ENCODE data around the gene RALY. TPM values are rescaled to one million over a fixed set of nuclear protein-coding genes. Genes with fewer than 3 reads are reported as not detected.
A peak's percentile ranks its signal among the peaks of the same experiment; 100 is the strongest.

RALY gene
- total and polyA plus RNA-seq, 9 donors: 56.5 to 166 (median 147) TPM

DNA sequence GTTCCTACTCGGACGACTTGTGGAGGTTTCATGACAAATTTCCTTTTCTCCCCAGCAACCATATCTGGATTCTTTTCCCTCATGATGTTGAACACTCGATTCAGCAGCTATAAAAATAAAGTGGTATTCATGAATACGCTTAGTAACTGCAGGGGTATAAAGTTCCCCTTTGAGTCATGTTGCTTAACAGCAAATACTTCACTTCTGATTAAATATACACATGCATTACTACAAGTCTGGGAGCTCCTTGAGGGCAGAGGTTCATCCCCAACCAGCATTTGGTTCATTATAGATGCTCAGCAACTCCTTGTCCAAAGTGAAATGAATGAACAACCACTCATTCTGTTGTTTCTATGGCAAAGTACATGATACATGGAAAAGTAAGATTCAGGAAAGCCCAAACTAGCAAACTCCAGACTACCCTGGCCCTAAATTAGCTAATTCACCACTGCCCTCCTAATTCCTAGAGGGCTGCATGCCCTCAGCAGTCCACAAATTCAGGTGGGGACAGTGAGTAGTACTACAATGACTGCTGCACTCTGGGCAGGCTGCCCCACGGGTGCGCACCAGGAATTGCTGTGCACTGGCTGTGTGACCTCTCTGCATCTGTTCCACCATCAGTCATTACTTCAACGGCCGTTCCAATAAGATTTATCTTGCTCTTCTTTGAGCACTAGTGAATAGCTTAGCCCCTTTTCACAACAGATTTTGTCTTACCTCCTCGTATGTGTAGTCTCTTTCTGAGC is 103.2 kb downstream of the RALY start:
- no peaks in the 10 kb centered on the region for H3K9me3 ChIP-seq (replicated peaks; ENCODE audit: control insufficient read depth, low read depth, low read length)
- H3K4me1 ChIP-seq (ENCODE audit: control insufficient read depth, insufficient read depth, low read length): no peaks in the 10 kb centered on the region
- DNase-seq: no peak
- WGBS (ENCODE audit: insufficient coverage): 93% methylated on average over 4 of the region's 9 CpGs
- peaks cover 70% of the 10 kb centered on the region for H3K36me3 ChIP-seq (ENCODE audit: control insufficient read depth, insufficient read depth, low read length)
- H3K27ac ChIP-seq (ENCODE audit: low read length): no peak overlapping the region
- H3K27me3 ChIP-seq (ENCODE audit: control insufficient read depth, insufficient read depth, low read length): no peaks in the 10 kb centered on the region
- H3K4me3 ChIP-seq (ENCODE audit: low read length): no peak overlapping the region

DNA sequence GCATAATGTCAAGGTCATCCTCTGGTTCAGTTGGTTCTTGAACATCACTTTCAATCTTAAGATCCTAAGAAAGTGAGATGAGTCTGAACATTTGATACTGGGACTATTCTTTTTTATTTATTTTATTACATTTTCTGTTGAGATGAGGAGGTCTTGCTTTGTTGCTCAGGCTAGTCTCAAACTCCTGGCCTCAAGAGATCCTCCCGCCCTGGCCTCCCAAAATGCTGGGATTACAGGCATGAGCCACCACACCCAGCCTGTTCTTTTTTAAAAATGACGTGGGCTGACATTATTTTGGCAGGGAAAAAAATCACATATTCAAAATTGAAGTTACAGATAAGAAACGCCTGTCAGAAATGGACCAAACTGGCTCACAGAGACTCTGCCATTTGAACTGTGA is 104.9 kb downstream of the RALY start:
- no peaks in the 10 kb centered on the region for H3K4me1 ChIP-seq (ENCODE audit: control insufficient read depth, insufficient read depth, low read length)
- no peak overlapping the region for H3K27ac ChIP-seq (ENCODE audit: low read length)
- peaks cover 72% of the 10 kb centered on the region for H3K36me3 ChIP-seq (ENCODE audit: control insufficient read depth, insufficient read depth, low read length)
- WGBS (ENCODE audit: insufficient coverage): 91% methylated on average over 1 of the region's 3 CpGs
- H3K27me3 ChIP-seq (ENCODE audit: control insufficient read depth, insufficient read depth, low read length): no peaks in the 10 kb centered on the region
- no peak for DNase-seq
- no peaks in the 10 kb centered on the region for H3K9me3 ChIP-seq (replicated peaks; ENCODE audit: control insufficient read depth, low read depth, low read length)
- no peak overlapping the region for H3K4me3 ChIP-seq (ENCODE audit: low read length)

DNA sequence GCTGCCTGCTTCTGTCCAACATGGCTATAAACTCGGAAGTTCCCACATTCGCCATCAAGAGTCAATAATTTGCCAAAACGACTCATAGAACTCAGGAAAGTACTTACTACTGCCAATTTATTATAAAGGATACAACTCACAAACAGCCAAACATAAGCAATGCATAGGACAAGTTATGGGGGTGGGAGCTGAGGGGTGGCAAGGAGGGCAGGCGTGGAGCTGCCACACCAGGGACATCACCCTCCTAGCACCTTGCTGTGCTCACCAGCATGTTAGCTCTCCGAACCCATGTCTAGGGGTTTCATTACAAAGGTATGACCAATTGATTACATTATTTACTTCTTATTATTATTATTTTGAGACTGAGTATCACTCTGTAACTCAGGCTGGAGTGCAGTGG is 106.0 kb downstream of the RALY start:
- Histone ChIP-seq H3K27me3 (ENCODE audit: control insufficient read depth, insufficient read depth, low read length) (no peaks in the 10 kb centered on the region), H3K9me3 (replicated peaks; ENCODE audit: control insufficient read depth, low read depth, low read length) (no peaks in the 10 kb centered on the region), H3K4me3 (ENCODE audit: low read length) (no peak overlapping the region), H3K36me3 (ENCODE audit: control insufficient read depth, insufficient read depth, low read length) (peaks cover 72% of the 10 kb centered on the region), H3K27ac (ENCODE audit: low read length) (no peak overlapping the region), H3K4me1 (ENCODE audit: control insufficient read depth, insufficient read depth, low read length) (no peaks in the 10 kb centered on the region)
- no peak for DNase-seq
- 83% methylated on average over 1 of the region's 5 CpGs for WGBS (ENCODE audit: insufficient coverage)

DNA sequence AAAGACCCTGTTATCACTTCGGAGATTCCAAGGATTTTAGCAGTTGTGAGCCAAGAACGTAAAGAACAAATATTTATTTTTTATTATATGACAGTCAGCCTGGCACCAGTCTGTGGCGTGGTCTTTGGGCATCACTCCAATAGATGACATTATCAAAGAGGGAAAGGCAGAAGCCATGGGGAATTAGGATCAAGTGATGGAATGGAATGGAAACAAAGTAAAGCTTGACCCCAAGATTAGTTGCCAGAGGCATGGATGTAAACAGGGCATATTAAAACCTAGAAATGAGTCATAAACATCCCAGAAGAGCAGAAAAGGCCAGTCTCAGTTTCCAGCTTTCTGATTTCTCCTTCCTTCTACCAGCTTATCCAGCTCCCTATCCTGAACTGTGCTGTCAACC is 106.9 kb downstream of the RALY start:
- WGBS (ENCODE audit: insufficient coverage): 60% methylated on average over 1 of the region's 3 CpGs
- no peaks in the 10 kb centered on the region for H3K9me3 ChIP-seq (replicated peaks; ENCODE audit: control insufficient read depth, low read depth, low read length)

DNA sequence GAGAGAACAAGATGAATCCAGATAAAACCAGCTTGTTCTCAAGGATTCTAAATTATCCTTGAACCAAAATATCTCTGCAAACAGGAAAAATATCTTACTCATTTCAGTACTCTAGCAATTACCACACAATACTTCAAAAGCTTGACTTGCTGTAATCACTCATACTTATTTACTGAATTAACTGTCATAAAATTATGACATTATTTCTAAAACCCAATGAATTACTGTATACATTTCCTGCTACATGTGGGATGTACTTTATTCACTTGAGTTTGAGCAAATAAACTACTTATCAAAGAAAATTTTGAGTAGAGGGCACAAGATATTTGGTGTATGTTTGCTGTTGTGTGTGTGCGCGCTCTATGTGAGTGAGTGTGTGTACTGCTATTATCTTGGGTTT is 108.6 kb downstream of the RALY start:
- Histone ChIP-seq H3K36me3 (ENCODE audit: control insufficient read depth, insufficient read depth, low read length) (peaks cover 58% of the 10 kb centered on the region), H3K4me3 (ENCODE audit: low read length) (no peak overlapping the region), H3K27ac (ENCODE audit: low read length) (no peak overlapping the region), H3K9me3 (replicated peaks; ENCODE audit: control insufficient read depth, low read depth, low read length) (no peaks in the 10 kb centered on the region), H3K4me1 (ENCODE audit: control insufficient read depth, insufficient read depth, low read length) (no peaks in the 10 kb centered on the region), H3K27me3 (ENCODE audit: control insufficient read depth, insufficient read depth, low read length) (no peaks in the 10 kb centered on the region)
- no CpG with 5 or more reads among the region's 2 CpGs for WGBS (ENCODE audit: insufficient coverage)
- DNase-seq: no peak

More for the DNA sequence above, 106.9 kb downstream of the RALY start:
- H3K27me3 ChIP-seq (ENCODE audit: control insufficient read depth, insufficient read depth, low read length): no peaks in the 10 kb centered on the region
- H3K4me3 ChIP-seq (ENCODE audit: low read length): no peak overlapping the region
- H3K27ac ChIP-seq (ENCODE audit: low read length): no peak overlapping the region
- DNase-seq: no peak
- no peaks in the 10 kb centered on the region for H3K4me1 ChIP-seq (ENCODE audit: control insufficient read depth, insufficient read depth, low read length)
- peaks cover 70% of the 10 kb centered on the region for H3K36me3 ChIP-seq (ENCODE audit: control insufficient read depth, insufficient read depth, low read length)

DNA sequence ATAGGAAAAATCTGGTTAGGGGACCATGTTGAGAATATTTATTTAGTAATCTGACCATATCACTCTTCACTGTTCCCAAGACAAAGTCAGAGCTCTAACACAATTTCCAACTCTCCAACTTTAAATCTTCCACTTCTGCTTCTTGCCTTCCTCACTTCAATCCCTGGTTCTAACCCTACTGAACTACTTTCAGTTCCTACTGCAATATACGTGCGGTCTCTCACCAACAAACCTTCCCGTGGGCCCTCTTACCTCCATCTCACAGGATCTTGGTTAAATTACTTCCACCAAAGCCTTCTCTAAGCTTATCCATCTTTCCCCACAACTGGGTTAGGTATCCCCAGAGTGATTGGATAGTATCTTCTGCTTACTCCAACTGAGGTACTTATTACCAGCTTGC is 110.3 kb downstream of the RALY start:
- WGBS (ENCODE audit: insufficient coverage): 92% methylated on average over 3 of the region's 3 CpGs
- Histone ChIP-seq H3K4me1 (ENCODE audit: control insufficient read depth, insufficient read depth, low read length) (no peaks in the 10 kb centered on the region), H3K27me3 (ENCODE audit: control insufficient read depth, insufficient read depth, low read length) (no peaks in the 10 kb centered on the region), H3K4me3 (ENCODE audit: low read length) (no peak overlapping the region), H3K9me3 (replicated peaks; ENCODE audit: control insufficient read depth, low read depth, low read length) (no peaks in the 10 kb centered on the region), H3K36me3 (ENCODE audit: control insufficient read depth, insufficient read depth, low read length) (peaks cover 46% of the 10 kb centered on the region), H3K27ac (ENCODE audit: low read length) (no peak overlapping the region)
- DNase-seq: no peak

DNA sequence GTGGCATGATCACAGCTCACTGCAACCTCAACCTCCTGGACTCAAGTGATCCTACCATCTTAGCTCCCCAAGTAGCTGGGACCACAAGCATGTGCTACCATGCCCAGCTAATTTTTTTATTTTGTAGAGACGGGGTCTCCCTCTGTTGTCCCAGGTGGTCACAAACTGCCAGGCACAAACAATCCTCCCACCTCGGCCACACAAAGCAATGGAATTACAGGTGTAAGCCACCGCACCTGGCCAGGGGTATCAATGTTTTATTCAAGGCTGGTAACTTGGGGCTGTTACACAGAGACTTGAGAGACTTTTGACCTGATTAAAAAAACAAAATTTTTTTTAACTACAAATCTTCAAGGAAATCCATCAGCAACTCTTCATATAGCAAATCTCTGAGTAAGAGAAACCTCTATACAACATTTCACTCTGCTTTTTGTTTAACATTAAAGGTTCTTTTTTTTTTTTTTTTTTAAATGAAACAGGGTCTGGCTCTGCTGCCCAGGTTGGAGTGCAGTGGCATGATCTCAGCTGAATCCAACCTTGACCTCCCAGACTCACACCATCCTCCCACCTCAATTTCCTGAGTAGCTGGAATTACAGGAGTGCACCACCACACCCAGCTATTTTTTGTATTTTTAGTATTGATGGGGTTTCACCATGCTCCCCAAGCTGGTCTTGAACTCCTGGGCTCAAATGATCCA is 112.4 kb downstream of the RALY start:
- WGBS (ENCODE audit: insufficient coverage): no CpG with 5 or more reads among the region's 3 CpGs
- H3K4me1 ChIP-seq (ENCODE audit: control insufficient read depth, insufficient read depth, low read length): peaks cover 4% of the 10 kb centered on the region

DNA sequence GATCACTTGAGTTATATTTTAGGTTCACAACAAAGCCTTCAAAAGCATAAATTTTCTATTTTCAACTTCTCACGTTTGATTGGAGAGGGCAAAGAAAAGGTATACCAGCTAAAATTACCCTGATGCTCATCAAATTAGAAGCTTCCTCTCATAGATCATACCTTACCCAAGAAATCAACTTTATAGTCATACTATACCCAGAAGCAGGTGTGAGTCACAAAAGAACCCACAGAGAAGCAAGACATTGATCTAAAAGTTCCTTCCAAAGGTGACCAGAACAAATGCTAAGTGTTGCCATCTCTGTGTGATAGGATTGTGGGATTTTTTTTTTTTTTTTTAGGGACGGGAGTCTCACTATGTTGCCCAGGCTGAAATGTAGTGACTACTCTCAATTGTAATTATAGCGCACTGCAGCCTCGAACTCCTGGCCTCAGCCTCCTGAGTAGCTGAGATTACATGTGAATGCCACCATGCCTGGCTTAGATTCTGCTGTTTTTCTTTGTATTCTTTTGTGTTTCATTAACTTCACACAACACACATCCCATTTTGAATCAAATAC is 115.0 kb downstream of the RALY start:
- no peak for DNase-seq
- peaks cover 17% of the 10 kb centered on the region for H3K36me3 ChIP-seq (ENCODE audit: control insufficient read depth, insufficient read depth, low read length)
- H3K27me3 ChIP-seq (ENCODE audit: control insufficient read depth, insufficient read depth, low read length): no peaks in the 10 kb centered on the region
- WGBS (ENCODE audit: insufficient coverage): no CpG with 5 or more reads among the region's 4 CpGs
- peaks cover 9% of the 10 kb centered on the region for H3K4me1 ChIP-seq (ENCODE audit: control insufficient read depth, insufficient read depth, low read length)
- no peaks in the 10 kb centered on the region for H3K9me3 ChIP-seq (replicated peaks; ENCODE audit: control insufficient read depth, low read depth, low read length)
- H3K4me3 ChIP-seq (ENCODE audit: low read length): no peak overlapping the region
- no peak overlapping the region for H3K27ac ChIP-seq (ENCODE audit: low read length)

More for the DNA sequence above, 112.4 kb downstream of the RALY start:
- DNase-seq: no peak
- H3K9me3 ChIP-seq (replicated peaks; ENCODE audit: control insufficient read depth, low read depth, low read length): no peaks in the 10 kb centered on the region
- H3K4me3 ChIP-seq (ENCODE audit: low read length): no peak overlapping the region
- no peaks in the 10 kb centered on the region for H3K27me3 ChIP-seq (ENCODE audit: control insufficient read depth, insufficient read depth, low read length)
- H3K27ac ChIP-seq (ENCODE audit: low read length): no peak overlapping the region
- H3K36me3 ChIP-seq (ENCODE audit: control insufficient read depth, insufficient read depth, low read length): peaks cover 32% of the 10 kb centered on the region

DNA sequence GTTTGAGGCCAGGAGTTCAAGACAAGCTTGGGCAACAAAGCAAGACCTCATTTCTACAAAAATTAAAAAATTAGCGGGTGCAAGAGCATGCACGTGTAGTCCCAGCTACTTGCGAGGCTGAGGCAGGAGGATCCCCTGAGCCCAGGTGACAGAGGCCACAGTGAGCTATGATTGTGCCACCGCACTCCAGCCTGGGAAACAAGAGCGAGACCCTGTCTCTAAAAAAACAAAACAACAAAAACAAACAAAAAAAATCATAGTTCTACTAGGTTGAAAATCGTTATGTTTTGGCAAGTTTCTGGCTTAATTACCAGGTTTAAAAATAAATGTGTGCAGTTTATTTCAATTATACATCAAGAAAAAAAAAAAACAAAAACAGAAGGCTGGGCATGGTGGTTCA is 115.7 kb downstream of the RALY start:
- no peak for DNase-seq
- WGBS (ENCODE audit: insufficient coverage): 83% methylated on average over 1 of the region's 6 CpGs
- Histone ChIP-seq H3K9me3 (replicated peaks; ENCODE audit: control insufficient read depth, low read depth, low read length) (no peaks in the 10 kb centered on the region), H3K4me1 (ENCODE audit: control insufficient read depth, insufficient read depth, low read length) (peaks cover 9% of the 10 kb centered on the region), H3K36me3 (ENCODE audit: control insufficient read depth, insufficient read depth, low read length) (peaks cover 13% of the 10 kb centered on the region), H3K4me3 (ENCODE audit: low read length) (no peak overlapping the region), H3K27me3 (ENCODE audit: control insufficient read depth, insufficient read depth, low read length) (no peaks in the 10 kb centered on the region), H3K27ac (ENCODE audit: low read length) (no peak overlapping the region)

DNA sequence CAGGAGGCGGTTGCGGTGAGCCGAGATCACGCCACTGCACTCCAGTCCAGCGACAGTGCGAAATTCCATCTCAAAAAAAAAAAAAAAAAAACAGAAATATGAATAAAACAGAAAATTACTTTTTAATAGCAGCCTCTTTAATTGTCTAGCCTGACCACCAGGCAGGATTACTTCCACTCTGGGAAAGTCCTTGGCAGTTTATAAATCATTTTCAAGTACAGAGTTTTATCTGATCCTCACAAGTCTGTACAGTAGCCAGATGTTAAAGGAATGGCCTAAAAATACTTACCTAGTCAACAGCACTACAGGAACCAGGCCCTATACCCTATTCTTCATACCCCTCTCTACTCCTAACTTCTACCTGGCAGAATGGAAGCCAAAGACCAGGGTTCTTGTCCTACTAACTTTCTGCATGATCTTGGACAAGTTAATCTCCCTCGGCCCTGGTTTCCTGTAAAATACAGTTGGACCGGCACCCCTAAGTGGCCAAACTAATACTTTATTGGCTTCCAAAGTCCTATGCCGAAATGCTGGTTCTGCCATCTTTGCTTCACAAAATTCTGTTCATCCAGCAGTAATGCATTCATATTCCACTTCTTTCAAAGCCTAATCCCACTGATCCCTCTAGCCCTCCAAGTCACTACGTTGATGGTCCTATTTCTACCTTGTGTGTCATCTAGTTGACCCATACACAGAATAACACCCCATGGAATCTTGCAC is 116.5 kb downstream of the RALY start:
- 69% methylated on average over 3 of the region's 10 CpGs for whole genome bisulfite sequencing (ENCODE audit: insufficient coverage)
- H3K36me3 ChIP-seq (ENCODE audit: control insufficient read depth, insufficient read depth, low read length): peaks cover 9% of the 10 kb centered on the region
- peak overlapping the region; percentile 97 for H3K27ac ChIP-seq (ENCODE audit: low read length)
- H3K4me1 ChIP-seq (ENCODE audit: control insufficient read depth, insufficient read depth, low read length): peaks cover 9% of the 10 kb centered on the region
- H3K27me3 ChIP-seq (ENCODE audit: control insufficient read depth, insufficient read depth, low read length): no peaks in the 10 kb centered on the region
- no peaks in the 10 kb centered on the region for H3K9me3 ChIP-seq (replicated peaks; ENCODE audit: control insufficient read depth, low read depth, low read length)
- H3K4me3 ChIP-seq (ENCODE audit: low read length): no peak overlapping the region
- DNase-seq: no peak

Data from muscle of leg (tissue), 11 donors.